Spleen (tissue), 7 donors: ENCODE measurements around the gene USP36.

Experiments
- CTCF ChIP-seq, 11 experiments: fragments of 200-600 bp in 7 of 11; fragments of 450-650 bp in 4 of 11; sonication (generic) in 4 of 11; IDR thresholded peaks in 8 of 11; conservative IDR thresholded peaks in 3 of 11; 1 replicate in 7 of 11; 2 replicates in 4 of 11; pipeline versions ENCODE4 v1.4.0 to v1.8.0; 2016 to 2021; ENCODE audit warnings: antibody characterized with exemption in 11 of 11, inconsistent platforms in 4 of 11, mild to moderate bottlenecking in 1 of 11
- POLR2A ChIP-seq, 3 donors: fragments of 450-650 bp; IDR thresholded peaks; one replicate each; pipeline ENCODE4 v1.5.1; 2017; ENCODE audit warnings: antibody characterized with exemption in 3 of 3, mild to moderate bottlenecking in 1 of 3
- POLR2AphosphoS5 ChIP-seq, 3 donors: sonication (generic); formaldehyde crosslinking; IDR thresholded peaks; one replicate each; pipeline ENCODE4 v1.5.1; 2017; ENCODE audit warnings: antibody characterized with exemption in 3 of 3
- donor health status: DM: no; HTN: no; CAD: no; lungs with moderate emphysema.
- donor health status: DM: no; HTN: no; CAD: no.
- donor health status: DM: no; HTN: no; CAD: no.

GRCh38 chr17:78876094-78876597 lies 35.5 kb upstream of the USP36 start:
- TF ChIP-seq CTCF (IDR thresholded peaks at IDR 0.05 in 8 of 11, conservative IDR thresholded peaks at IDR 0.05 in 3 of 11) (no peak), POLR2AphosphoS5 (IDR thresholded peaks at IDR 0.05) (peak in 1 of 3 donors; percentile 1), POLR2A (IDR thresholded peaks at IDR 0.05) (no peak)
